ENCODE results near the gene EPS8L3. TPM values are rescaled to one million over a fixed set of nuclear protein-coding genes. Genes with fewer than 3 reads are reported as not detected.

Gene EPS8L3
- total RNA-seq, 3 donors from 2014 or later (not counting 1 experiment from before 2014, with no cell fraction given), result 0.47 TPM; not detected in 2

- DNase-seq, result no peak
- H3K4me3 ChIP-seq (ENCODE audit: low read length), result no peak overlapping the region
- 84% methylated on average over 5 of the region's 5 CpGs for WGBS (ENCODE audit: insufficient coverage)
- no peaks in the 10 kb centered on the region for H3K36me3 ChIP-seq (ENCODE audit: control insufficient read depth, insufficient read depth, low read length)
- Mint-ChIP-seq H3K27me3 (ENCODE audit: low read depth in 2 of 2) (peaks cover 7 to 20% of the 10 kb centered on the region in 2 donors), H3K27ac (peak overlapping the region; percentile 48 to 79), H3K36me3 (no peaks in the 10 kb centered on the region), H3K4me1 (peaks cover 35 to 37% of the 10 kb centered on the region in 2 donors), H3K4me3 (peak overlapping the region; percentile 64), H3K9me3 (no peaks in the 10 kb centered on the region)
- H3K27me3 ChIP-seq (ENCODE audit: control insufficient read depth, insufficient read depth, low read length), result peaks cover 20% of the 10 kb centered on the region
- TF ChIP-seq CTCF (IDR thresholded peaks at IDR 0.05), result no peak
- no peaks in the 10 kb centered on the region for H3K9me3 ChIP-seq (ENCODE audit: control insufficient read depth, insufficient read depth, low read length)
- peaks cover 45% of the 10 kb centered on the region for H3K4me1 ChIP-seq (ENCODE audit: control insufficient read depth, insufficient read depth, low read length)
- no peak for ATAC-seq
- H3K27ac ChIP-seq (ENCODE audit: low read length), result peak overlapping the region; percentile 17
- intact Hi-C loops (cut with micrococcal nuclease), result loop anchor here (5.0 kb wide), 1 partner anchor 109 kb away; the partner anchor contains the start of gene CSF1
Measured at GRCh38 chr1:109802901-109803561, 39.3 kb upstream of the EPS8L3 start.

GRCh38 chr1:109802136-109802900 is 38.6 kb upstream of the EPS8L3 start:
- peak overlapping the region; percentile 17 for H3K27ac ChIP-seq (ENCODE audit: low read length)
- TF ChIP-seq CTCF (IDR thresholded peaks at IDR 0.05), result no peak
- H3K4me3 ChIP-seq (ENCODE audit: low read length), result no peak overlapping the region
- Mint-ChIP-seq H3K4me1 (peaks cover 42 to 44% of the 10 kb centered on the region in 2 donors), H3K4me3 (peak overlapping the region; percentile 64), H3K27me3 (ENCODE audit: low read depth in 2 of 2) (peaks cover 7 to 20% of the 10 kb centered on the region in 2 donors), H3K9me3 (no peaks in the 10 kb centered on the region), H3K27ac (peak overlapping the region; percentile 48 to 79), H3K36me3 (no peaks in the 10 kb centered on the region)
- H3K27me3 ChIP-seq (ENCODE audit: control insufficient read depth, insufficient read depth, low read length), result peaks cover 19% of the 10 kb centered on the region
- no peaks in the 10 kb centered on the region for H3K36me3 ChIP-seq (ENCODE audit: control insufficient read depth, insufficient read depth, low read length)
- intact Hi-C loops (cut with micrococcal nuclease), result loop anchor here (5.0 kb wide), 1 partner anchor 110 kb away; the partner anchor contains the start of gene CSF1
- WGBS (ENCODE audit: insufficient coverage), result 33% methylated on average over 17 of the region's 17 CpGs
- no peaks in the 10 kb centered on the region for H3K9me3 ChIP-seq (ENCODE audit: control insufficient read depth, insufficient read depth, low read length)
- DNase-seq (peak in 1 of 2 donors; percentile 82), ATAC-seq (peak; percentile 65 to 80 (median 70))
- H3K4me1 ChIP-seq (ENCODE audit: control insufficient read depth, insufficient read depth, low read length), result peaks cover 53% of the 10 kb centered on the region

- no peaks in the 10 kb centered on the region for H3K9me3 Mint-ChIP-seq
- H3K36me3 Mint-ChIP-seq, result no peaks in the 10 kb centered on the region
- Histone ChIP-seq H3K4me1 (ENCODE audit: control insufficient read depth, insufficient read depth, low read length) (peaks cover 56% of the 10 kb centered on the region), H3K27me3 (ENCODE audit: control insufficient read depth, insufficient read depth, low read length) (peaks cover 15% of the 10 kb centered on the region), H3K9me3 (ENCODE audit: control insufficient read depth, insufficient read depth, low read length) (no peaks in the 10 kb centered on the region), H3K4me3 (ENCODE audit: low read length) (no peak overlapping the region), H3K36me3 (ENCODE audit: control insufficient read depth, insufficient read depth, low read length) (no peaks in the 10 kb centered on the region), H3K27ac (ENCODE audit: low read length) (peak overlapping the region; percentile 17)
- ATAC-seq (peak in 1 of 3 donors; percentile 8), DNase-seq (no peak)
- WGBS (ENCODE audit: insufficient coverage), result 73% methylated on average over 3 of the region's 3 CpGs
- H3K27ac Mint-ChIP-seq, result peak overlapping the region; percentile 48 to 79
- no peak for TF ChIP-seq CTCF (IDR thresholded peaks at IDR 0.05)
- peak overlapping the region; percentile 64 for H3K4me3 Mint-ChIP-seq
- H3K4me1 Mint-ChIP-seq, result peaks cover 45 to 50% of the 10 kb centered on the region in 2 donors
- intact Hi-C loops (cut with micrococcal nuclease), result loop anchor here (5.0 kb wide), 1 partner anchor 111 kb away; the partner anchor contains the start of gene CSF1
- H3K27me3 Mint-ChIP-seq (ENCODE audit: low read depth in 2 of 2), result peaks cover 9 to 22% of the 10 kb centered on the region in 2 donors
Measured at GRCh38 chr1:109801791-109802135, 38.0 kb upstream of the EPS8L3 start.

Measured in natural killer cell (primary cell).